ENCODE data around the gene TAPBPL. TPM values are rescaled to one million over a fixed set of nuclear protein-coding genes. Genes with fewer than 3 reads are reported as not detected.
"Not testable (repeated sequence)": the region's sequence is repeated elsewhere in the genome, so short reads cannot be mapped to it uniquely, and the experiment has no call there.

Gene TAPBPL
- total RNA-seq, 2 donors from 2014 or later: 51.2 to 74.2 TPM

DNA sequence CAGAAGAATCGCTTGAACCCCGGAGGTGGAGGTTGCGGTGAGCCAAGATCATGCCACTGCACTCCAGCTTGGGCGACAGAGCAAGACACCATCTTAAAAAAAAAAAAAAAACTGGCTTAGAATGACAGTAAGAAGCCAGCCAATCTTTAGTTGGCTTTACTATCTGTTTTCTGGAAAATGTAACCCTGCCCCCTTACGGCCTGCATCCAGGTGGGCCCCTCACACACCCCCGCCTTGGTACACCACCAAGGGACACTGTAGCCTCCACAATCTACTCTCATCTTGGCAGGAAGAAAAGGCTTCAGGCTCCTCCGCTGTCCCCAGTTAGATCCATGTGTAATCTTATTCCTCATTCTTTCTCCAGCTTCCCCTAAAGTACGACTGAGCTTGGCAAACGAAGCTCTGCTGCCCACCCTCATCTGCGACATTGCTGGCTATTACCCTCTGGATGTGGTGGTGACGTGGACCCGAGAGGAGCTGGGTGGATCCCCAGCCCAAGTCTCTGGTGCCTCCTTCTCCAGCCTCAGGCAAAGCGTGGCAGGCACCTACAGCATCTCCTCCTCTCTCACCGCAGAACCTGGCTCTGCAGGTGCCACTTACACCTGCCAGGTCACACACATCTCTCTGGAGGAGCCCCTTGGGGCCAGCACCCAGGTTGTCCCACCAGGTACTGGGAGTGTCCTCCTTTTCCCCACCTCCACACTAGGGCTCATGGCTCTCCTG, 6.6 kb downstream of the TAPBPL start:
- intact Hi-C loops (cut with DNase I, micrococcal nuclease): no loop called here
- ATAC-seq: no peak
- no peak for DNase-seq

GRCh38 chr12:6459004-6459337, 7.1 kb downstream of the TAPBPL start:
- ATAC-seq: no peak
- intact Hi-C loops (cut with DNase I, micrococcal nuclease): no loop called here
- DNase-seq: no peak

DNA sequence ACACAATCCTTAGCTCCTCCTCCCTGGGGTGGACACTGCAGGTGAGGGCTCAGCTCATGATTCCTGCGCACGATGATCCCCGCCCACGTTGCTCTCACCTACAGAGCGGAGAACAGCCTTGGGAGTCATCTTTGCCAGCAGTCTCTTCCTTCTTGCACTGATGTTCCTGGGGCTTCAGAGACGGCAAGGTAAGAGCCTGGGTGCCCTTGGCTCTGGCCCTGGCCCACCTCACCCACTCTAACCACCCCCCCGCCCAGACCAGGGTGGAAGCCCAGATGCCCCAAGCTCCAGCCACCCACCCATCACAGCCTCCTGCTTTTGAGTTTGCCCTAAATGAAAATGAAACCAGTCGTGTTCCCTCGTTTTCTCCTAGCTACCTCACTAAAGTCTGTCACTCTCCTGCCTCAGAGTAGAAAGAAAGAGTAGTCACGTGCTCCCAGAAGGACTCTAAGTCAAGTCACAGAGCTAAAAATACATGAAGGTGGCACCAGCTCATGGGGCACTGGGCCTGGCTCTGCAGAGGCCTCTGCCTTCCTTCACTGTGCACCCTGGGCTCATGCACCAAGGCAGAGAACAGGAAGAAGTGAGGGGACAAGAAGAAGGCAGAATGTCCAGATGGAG, 9.0 kb downstream of the TAPBPL start:
- intact Hi-C loops (cut with DNase I, micrococcal nuclease): loop anchor here in 1 of 2 donors (10.0 kb wide), 1 partner anchor 136 kb away; no protein-coding TSS in a partner anchor
- DNase-seq (no peak), ATAC-seq (no peak)

DNA sequence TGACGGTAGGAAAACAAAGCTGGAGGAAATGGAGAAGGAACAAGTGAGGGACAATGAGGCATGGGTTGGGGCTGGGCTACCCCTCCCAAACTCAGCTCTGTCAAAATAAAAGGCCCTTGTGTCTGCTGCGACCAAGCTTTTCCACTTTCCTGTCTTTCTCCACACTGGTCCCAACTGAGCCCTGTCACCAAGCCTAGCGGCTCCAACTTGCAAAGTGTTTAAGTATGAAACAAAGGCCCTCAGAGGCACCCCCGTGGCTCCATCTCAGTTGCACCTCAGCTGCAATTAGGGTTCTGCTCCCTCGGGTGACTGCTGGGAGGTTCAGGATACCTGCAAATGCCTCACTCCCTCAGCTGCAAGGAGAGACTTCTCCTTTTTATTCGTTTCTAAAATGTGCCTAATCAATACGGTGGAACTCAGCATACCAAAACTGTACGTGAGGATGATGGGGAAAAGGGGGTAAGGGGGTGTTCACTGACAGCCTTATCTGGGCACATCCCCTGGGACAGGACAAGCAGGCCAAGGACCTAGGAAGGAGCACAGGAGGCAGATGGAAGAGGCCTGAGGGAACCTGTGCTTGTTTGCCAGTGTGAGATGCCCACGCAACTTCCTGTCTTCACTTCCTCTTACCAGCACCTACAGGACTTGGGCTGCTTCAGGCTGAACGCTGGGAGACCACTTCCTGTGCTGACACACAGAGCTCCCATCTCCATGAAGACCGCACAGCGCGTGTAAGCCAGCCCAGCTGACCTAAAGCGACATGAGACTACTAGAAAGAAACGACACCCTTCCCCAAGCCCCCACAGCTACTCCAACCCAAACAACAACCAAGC, 9.8 kb downstream of the TAPBPL start:
- intact Hi-C loops (cut with DNase I, micrococcal nuclease): loop anchor here in 1 of 2 donors (10.0 kb wide), 1 partner anchor 137 kb away; no protein-coding TSS in a partner anchor
- ATAC-seq (peak; percentile 41), DNase-seq (peak; percentile 62 to 81)

DNA sequence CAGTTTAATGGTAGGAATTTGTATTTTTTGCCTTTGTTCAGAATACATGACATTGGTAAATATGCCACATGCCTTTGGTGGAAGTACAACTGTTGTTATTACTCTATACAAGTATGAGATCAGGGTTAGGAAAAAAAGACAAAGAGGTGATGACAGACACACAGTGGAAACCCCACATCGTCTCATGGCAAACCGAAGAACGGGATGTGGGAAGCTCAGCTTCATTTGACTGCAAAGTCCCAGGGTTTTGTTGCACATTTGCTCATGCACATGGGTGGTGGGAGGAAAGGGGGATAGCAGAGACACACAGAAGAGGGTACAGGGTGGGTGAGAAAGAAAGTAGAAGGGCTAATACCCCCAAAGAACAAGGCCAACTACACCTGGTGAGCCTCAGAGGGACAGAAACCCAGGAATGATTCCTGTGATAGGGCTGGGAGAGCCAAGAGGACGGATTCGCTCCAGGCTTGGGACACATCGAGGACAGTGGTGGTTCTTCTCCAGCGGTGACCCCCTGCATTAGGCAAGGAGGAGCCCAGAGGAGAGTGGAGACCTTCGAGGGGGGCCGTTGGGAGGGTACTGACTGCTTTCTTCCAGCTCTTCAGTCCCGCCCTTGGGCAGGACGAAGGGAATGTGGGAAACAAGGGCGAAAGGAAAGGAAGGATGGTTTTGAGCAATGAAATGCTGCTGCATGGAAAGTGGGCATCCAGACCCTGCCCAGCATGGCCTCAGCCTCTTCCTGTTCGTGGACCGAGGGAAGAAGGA, 10.6 kb downstream of the TAPBPL start:
- ATAC-seq: no peak
- DNase-seq: no peak
- intact Hi-C loops (cut with DNase I, micrococcal nuclease): loop anchor here in 1 of 2 donors (10.0 kb wide), 1 partner anchor 138 kb away; no protein-coding TSS in a partner anchor

DNA sequence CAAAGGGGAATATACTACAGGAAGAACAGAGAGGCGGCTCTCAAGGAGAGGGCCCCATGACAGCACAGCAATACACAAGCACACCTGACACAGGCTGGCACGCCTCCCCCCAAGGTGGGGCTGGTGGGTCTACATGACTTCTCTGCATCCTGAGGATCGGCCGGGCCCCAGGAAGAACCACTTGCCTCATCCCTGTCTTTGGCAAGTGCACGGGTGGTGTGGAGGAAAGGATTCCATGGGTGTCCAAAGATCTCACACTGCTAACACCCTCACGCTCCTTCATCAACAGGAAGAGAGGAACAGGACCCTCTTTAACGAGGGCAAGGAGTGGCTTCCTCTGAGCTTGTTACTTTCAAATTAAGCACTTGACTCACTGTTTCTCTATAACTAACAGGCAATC, 11.4 kb downstream of the TAPBPL start:
- intact Hi-C loops (cut with DNase I, micrococcal nuclease): loop anchor here in 1 of 2 donors (10.0 kb wide), 1 partner anchor 138 kb away; no protein-coding TSS in a partner anchor
- DNase-seq: no peak

GRCh38 chr12:6463858-6464257, 12.0 kb downstream of the TAPBPL start:
- DNase-seq (no peak), ATAC-seq (no peak)
- intact Hi-C loops (cut with DNase I, micrococcal nuclease): loop anchor here in 1 of 2 donors (10.0 kb wide), 1 partner anchor 139 kb away; no protein-coding TSS in a partner anchor

More for the DNA sequence above, 11.4 kb downstream of the TAPBPL start:
- ATAC-seq: no peak

- no peak for DNase-seq
- intact Hi-C loops (cut with DNase I, micrococcal nuclease): loop anchor here in 1 of 2 donors (10.0 kb wide), 1 partner anchor 140 kb away; no protein-coding TSS in a partner anchor
- ATAC-seq: no peak
Observed at GRCh38 chr12:6464531-6464930, 12.7 kb downstream of the TAPBPL start.

DNA sequence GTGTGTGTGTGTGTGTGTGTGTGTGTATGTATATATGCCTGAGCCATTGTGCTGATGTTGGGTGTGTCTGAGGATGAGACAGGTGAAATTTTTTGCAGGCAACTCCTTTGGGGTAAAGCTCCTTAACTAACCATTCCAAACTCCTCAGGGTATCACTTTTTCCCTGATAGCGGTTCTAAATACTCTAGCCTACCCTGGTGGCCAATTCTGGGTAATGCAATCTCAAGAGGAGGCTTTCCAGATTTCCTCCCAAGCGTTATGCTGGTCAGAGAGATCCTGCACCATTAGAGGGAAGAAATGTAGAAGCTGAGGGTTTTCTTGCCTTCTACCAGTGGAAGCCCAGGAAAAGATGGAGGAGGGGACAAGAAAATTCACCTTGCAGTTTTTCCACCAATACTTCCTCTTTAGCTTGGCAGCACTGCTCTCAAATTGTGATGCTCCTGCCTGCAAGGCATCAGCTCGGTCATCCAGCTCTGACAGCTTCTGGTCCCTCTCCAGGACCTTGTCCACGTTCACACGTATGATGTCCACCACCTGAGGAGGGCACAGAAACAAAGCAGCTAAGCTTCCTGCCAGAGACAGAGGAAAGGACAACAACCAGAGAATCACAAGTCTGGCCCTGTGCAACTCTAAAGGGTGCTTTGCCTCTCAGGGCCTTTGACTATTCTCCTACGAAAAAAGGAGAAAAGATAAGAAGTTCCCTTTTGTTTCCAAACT, 13.8 kb downstream of the TAPBPL start:
- intact Hi-C loops (cut with DNase I, micrococcal nuclease): loop anchor here in 1 of 2 donors (2.0 to 10.0 kb wide), 2 partner anchors 43 to 141 kb away; no protein-coding TSS in a partner anchor
- peak; percentile 48 for ATAC-seq
- DNase-seq: no peak

GRCh38 chr12:6466184-6466573, 14.3 kb downstream of the TAPBPL start:
- intact Hi-C loops (cut with DNase I, micrococcal nuclease): loop anchor here in 1 of 2 donors (2.0 to 10.0 kb wide), 2 partner anchors 43 to 141 kb away; no protein-coding TSS in a partner anchor
- ATAC-seq (no peak), DNase-seq (no peak)

DNA sequence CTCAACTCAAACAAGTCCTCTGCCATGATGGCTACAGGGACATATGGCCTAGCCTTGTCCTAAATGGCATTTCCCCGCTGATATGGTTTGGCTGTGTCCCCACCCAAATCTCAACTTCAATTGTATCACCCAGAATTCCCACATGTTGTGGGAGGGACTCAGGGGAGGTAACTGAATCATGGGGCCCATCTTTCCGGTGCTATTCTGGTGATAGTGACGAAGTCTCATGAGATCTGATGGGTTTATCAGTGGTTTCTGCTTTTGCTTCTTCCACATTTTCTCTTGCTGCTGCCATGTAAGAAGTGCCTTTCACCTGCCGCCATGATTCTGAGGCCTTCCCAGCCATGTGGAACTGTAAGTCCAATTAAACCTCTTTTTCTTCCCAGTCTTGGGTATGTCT, 14.9 kb downstream of the TAPBPL start:
- ATAC-seq, DNase-seq: not testable (repeated sequence)
- intact Hi-C loops (cut with DNase I, micrococcal nuclease): loop anchor here in 1 of 2 donors (2.0 to 10.0 kb wide), 2 partner anchors 44 to 142 kb away; no protein-coding TSS in a partner anchor

GRCh38 chr12:6467571-6468282, 15.9 kb downstream of the TAPBPL start:
- intact Hi-C loops (cut with DNase I, micrococcal nuclease): loop anchor here in 1 of 2 donors (2.0 to 10.0 kb wide), 2 partner anchors 45 to 143 kb away; no protein-coding TSS in a partner anchor
- not testable (repeated sequence) for ATAC-seq, DNase-seq

DNA sequence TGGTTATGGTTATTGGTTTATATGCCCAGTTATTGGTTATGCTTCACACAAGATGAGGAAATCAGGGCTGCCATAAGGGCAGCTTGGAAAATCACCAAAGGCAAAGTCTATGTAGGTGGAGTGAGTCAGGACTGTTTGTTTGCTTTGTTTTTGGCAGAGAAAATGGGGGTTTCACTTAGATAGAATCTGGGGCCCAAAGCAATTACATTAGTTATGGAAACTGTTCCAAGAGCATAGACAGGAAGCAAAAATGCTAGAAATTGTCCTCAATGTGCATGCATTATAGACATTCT, 16.4 kb downstream of the TAPBPL start:
- ATAC-seq: peak; percentile 21
- no peak for DNase-seq
- intact Hi-C loops (cut with DNase I, micrococcal nuclease): loop anchor here in 1 of 2 donors (10.0 kb wide), 1 partner anchor 143 kb away; no protein-coding TSS in a partner anchor

DNA sequence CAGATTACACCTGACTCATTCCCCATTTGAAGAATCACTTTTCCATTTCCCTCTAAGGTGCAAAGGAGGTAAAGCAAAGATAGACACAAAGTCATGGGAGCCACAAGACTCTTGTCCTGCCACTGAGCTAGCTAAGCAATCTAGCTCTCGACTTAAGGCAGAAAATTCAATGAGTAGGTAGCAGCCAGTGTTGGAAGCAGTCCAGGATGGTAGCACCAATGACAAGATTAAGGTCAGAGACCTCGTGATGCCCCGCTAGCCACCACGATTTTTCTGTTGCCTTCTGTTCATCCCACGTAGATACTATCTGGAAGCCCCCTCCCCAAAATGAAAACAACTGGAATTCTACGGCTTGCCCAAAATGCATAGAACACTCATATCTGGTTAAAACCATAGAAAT, 17.2 kb downstream of the TAPBPL start:
- intact Hi-C loops (cut with DNase I, micrococcal nuclease): loop anchor here in 1 of 2 donors (10.0 kb wide), 1 partner anchor 144 kb away; no protein-coding TSS in a partner anchor
- ATAC-seq (no peak), DNase-seq (no peak)

DNA sequence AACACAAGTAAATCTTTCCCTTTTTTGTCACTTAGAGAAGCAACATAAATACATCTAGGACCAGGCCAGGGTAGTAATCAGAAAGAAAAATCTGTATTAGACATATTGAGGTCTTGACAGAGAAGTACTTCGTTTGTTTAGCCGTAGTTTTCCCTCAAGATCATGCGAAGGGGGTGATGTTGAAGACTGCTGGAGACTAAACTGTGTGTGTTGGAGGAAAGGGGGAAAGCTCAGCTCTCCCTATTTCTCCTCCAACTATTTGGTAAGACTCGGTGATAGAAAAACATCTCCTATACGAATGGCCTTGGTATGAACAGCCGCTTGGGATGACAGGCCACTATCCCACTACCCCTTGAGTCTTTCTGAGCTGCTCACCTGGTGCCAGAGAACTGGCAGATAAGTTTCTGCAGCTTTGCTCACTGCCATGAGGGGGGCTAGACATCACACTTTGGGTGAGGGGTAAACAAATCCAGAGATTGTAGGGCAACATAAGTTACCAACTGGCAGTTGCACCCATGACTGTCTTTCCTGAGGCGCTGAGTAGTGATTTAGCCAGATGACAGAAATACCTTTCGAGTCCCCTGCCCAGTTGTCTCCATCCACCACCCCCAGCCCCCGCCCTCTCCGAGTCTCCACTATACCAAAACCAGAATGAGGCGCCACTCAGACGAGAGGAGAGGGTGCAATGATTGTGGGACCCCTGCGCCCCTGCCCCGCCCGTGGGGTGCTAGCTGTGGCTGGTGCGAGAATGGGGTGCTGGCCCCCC, 17.9 kb downstream of the TAPBPL start:
- intact Hi-C loops (cut with DNase I, micrococcal nuclease): loop anchor here in 1 of 2 donors (10.0 kb wide), 1 partner anchor 145 kb away; no protein-coding TSS in a partner anchor
- DNase-seq (no peak), ATAC-seq (no peak)
